Left colon (tissue), 2 donors: Measurements from ENCODE around the gene ZNF22. TPM values are rescaled to one million over a fixed set of nuclear protein-coding genes. Genes with fewer than 3 reads are reported as not detected.

Source experiments
- ATAC-seq: fragments of 200-7000 bp; cut with Tn5 transposase; one replicate; pipeline ENCODE4 v1.9.1; 2020; ENCODE audit warnings: mild to moderate bottlenecking, moderate library complexity
- DNase-seq, 2 donors: peaks; one replicate each; pipeline ENCODE4 v3.0.0-alpha.2; 2020
- intact Hi-C, 2 donors: fragments of 100-400 bp; cut with DNase I in 1 of 2; cut with micrococcal nuclease in 1 of 2; formaldehyde crosslinking; loops; one replicate each; pipeline versions ENCODE4 v1.11.2 to v1.14.0; 2022; cut with DNase I, micrococcal nuclease
- total RNA-seq, 2 donors: library from RNA; stranded (reverse); fragmentation: NEBNext Ultra II Directional; extraction: Animal tissue kit (Norgen Biotek cat#: 25700); gene quantifications; one replicate each; pipeline ENCODE4 v1.2.1, GENCODE V29; 2021
- donor health status: DM: no; HTN: no; CAD: no.
- donor health status: DM: yes; HTN: yes; CAD: no.

Gene ZNF22
- total RNA-seq, 2 donors from 2014 or later, result 9.8 to 15.7 TPM

DNA sequence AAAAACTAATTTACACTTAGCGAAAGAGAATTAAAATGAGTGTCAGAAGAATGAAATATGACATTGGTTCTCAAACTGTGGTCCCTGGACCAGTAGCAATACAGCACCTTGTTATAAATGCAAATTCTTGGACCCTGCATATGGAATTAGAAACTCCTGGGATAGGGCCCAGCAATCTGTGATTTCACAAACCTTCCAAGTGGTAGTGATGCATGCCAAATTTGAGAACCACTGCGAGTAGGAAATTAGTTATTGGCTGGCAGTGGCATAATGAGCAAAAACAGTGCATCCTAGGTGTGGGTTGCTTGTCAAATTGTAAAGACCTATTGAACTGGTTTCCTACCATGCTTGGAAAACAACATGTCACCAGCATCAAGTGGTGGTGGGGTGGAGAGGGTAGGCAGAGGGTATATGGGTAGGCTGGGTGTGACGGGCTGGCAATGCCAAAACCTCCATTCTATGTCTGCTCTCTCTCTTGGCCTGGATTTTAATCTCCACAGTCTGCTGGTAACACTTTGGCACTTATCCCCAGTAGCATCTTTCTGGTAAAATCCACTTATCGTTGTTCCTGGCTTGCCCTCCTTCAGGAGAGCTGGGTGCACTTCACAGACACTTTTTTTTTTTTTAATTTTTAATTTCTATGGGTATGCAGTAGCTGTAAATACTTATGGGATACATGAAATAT is 50.0 kb downstream of the ZNF22 start:
- ATAC-seq, result no peak
- intact Hi-C loops, result no loop called here
- no peak for DNase-seq

DNA sequence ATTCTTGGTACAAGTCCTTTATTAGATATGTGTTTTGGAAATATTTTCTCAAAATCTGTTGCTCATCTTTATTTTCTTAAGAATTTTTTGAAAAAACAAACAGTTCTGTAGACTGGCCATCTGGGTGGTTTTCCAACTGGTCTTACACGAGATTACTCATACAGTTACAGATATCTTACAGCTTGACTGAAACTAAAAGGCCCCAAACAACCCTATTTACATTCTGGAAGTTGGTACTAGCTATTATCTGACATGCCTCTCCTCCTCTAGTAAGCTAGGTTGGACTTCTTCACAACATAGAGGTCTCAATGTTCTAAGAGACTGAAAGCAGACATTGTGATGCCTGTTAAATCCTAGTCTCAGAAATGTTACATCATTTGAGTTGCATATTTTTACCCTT is 52.0 kb downstream of the ZNF22 start:
- no peak for DNase-seq
- intact Hi-C loops, result no loop called here
- ATAC-seq, result no peak

- DNase-seq (no peak), ATAC-seq (no peak)
- intact Hi-C loops, result no loop called here
Measured at GRCh38 chr10:45053569-45054100, 52.9 kb downstream of the ZNF22 start.

Other genes with a start within 250 kb of the ZNF22 start
- gene TMEM72, start 89.6 kb upstream of the ZNF22 start, total RNA-seq, result 10 to 100 TPM; 25.0 to 33.1 TPM
- 10 to 100 TPM; 29.4 to 44.7 TPM for gene RASSF4, start 41.1 kb upstream of the ZNF22 start, total RNA-seq
- gene DEPP1, start 22.1 kb upstream of the ZNF22 start, total RNA-seq, result 10 to 100 TPM; 13.4 to 17.1 TPM